ENCODE results near the gene ASB2. TPM values are rescaled to one million over a fixed set of nuclear protein-coding genes. Genes with fewer than 3 reads are reported as not detected.
A peak's percentile ranks its signal among the peaks of the same experiment; 100 is the strongest.

The ASB2 gene
- total and polyA plus RNA-seq, 2 of the 8 experiments (the other 6 are each of a cell fraction or from before 2014, with no cell fraction given), result 1.0 to 2.1 TPM

GRCh38 chr14:93939304-93940229 is 36.8 kb downstream of the ASB2 start (continued):
- TF ChIP-seq MAX (IDR thresholded peaks at IDR 0.05), result peak; percentile 94
- no peak for TF ChIP-seq POLR2A (IDR thresholded peaks at IDR 0.05; ENCODE audit: control extremely low read depth in 1 of 2, low read depth in 2 of 2, low read length in 2 of 2)
- TF ChIP-seq FOSL1 (IDR thresholded peaks at IDR 0.05; ENCODE audit: insufficient read depth, low read depth, low read length), result no peak
- no peak for TF ChIP-seq ATF2 (IDR thresholded peaks at IDR 0.05; ENCODE audit: low read length)
- no peak for TF ChIP-seq SP2 (IDR thresholded peaks at IDR 0.05; ENCODE audit: low read length)
- TF ChIP-seq NRF1 (IDR thresholded peaks at IDR 0.05; ENCODE audit: low read depth, low read length), result no peak; the same call in 1 of the 2 replicates
- no peak for TF ChIP-seq JUN (IDR thresholded peaks at IDR 0.05; ENCODE audit: low read depth, low read length)
- no peak for TF ChIP-seq EGR1 (IDR thresholded peaks at IDR 0.05; ENCODE audit: borderline replicate concordance, low read depth, low read length)
- no peak for TF ChIP-seq CHD2 (IDR thresholded peaks at IDR 0.05; ENCODE audit: low read length)
- no peak for TF ChIP-seq NANOG (IDR thresholded peaks at IDR 0.05; ENCODE audit: insufficient read depth, low read depth, low read length, poor library complexity, severe bottlenecking)
- no peak for TF ChIP-seq RBBP5 (IDR thresholded peaks at IDR 0.05; ENCODE audit: borderline replicate concordance, low read depth, low read length)
- TF ChIP-seq CHD1 (IDR thresholded peaks at IDR 0.05; ENCODE audit: low read depth, low read length), result no peak
- no peak for TF ChIP-seq BACH1 (IDR thresholded peaks at IDR 0.05; ENCODE audit: low read length)
